ENCODE results near the gene FAF2.
A peak's percentile ranks its signal among the peaks of the same experiment; 100 is the strongest.

DNA sequence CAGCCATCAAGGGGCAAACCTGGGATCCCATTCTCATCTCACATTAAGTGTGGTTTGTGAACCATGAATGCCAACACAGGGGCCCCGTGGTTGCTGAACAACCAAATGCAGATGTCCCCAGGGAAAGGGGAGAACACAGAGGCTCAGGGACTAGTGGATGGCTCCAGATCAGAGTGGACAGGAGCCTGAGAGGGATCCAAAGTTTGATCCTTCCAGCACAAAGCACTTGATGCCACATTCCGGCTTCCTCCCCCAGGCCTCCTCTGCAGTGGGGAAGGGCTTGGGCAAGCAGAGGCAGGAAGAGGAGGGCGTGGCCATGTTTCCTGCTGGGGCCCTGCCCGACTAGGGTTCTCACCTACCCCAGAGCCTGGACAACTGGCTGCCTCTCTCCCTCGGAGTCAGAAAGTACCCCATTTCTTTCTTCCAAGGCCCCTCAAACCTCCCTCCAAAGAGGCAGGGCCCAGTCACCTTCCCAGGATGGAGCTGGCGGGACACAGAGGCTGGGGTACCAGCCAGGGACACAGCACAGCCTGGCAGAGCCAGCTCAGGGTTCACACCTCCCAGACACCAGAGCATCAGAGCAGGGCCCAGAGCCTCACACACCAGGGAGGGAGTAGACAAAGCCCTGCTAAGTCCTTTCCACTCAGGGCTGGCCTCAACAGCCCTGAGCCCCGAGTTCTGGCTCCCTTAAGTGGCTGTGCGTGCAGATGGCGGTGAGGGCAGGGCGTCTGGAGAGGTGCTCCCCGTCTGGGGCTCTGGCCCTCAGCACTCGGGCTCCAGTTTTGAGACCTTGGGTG, 93.4 kb downstream of the FAF2 start:
- TF ChIP-seq POLR2AphosphoS5 (IDR thresholded peaks at IDR 0.05) (peak; percentile 16 to 20), POLR2A (IDR thresholded peaks at IDR 0.05; ENCODE audit: low read depth) (no peak), EP300 (IDR thresholded peaks at IDR 0.05) (no peak)
- TF ChIP-seq, protein P1, sequence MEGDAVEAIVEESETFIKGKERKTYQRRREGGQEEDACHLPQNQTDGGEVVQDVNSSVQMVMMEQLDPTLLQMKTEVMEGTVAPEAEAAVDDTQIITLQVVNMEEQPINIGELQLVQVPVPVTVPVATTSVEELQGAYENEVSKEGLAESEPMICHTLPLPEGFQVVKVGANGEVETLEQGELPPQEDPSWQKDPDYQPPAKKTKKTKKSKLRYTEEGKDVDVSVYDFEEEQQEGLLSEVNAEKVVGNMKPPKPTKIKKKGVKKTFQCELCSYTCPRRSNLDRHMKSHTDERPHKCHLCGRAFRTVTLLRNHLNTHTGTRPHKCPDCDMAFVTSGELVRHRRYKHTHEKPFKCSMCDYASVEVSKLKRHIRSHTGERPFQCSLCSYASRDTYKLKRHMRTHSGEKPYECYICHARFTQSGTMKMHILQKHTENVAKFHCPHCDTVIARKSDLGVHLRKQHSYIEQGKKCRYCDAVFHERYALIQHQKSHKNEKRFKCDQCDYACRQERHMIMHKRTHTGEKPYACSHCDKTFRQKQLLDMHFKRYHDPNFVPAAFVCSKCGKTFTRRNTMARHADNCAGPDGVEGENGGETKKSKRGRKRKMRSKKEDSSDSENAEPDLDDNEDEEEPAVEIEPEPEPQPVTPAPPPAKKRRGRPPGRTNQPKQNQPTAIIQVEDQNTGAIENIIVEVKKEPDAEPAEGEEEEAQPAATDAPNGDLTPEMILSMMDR (IDR thresholded peaks at IDR 0.05): no peak
